HG02678 (cell line): Measurements from ENCODE around the gene ZNF385C.
A peak's percentile ranks its signal among the peaks of the same experiment; 100 is the strongest.

Experiments used
- ATAC-seq: cut with Tn5 transposase; IDR thresholded peaks from one replicate; pipeline ENCODE4 v1.9.1; 2021; ENCODE audit warnings: mild to moderate bottlenecking, moderate library complexity; ENCODE audit not compliant: unreplicated experiment

The ZNF385C gene

GRCh38 chr17:42110301-42111264, 12.3 kb upstream of the ZNF385C start:
- no peak for ATAC-seq

- no peak for ATAC-seq
These were observed 10.8 kb upstream of the ZNF385C start for GRCh38 chr17:42109086-42109485.

GRCh38 chr17:42107597-42108576, 9.6 kb upstream of the ZNF385C start:
- ATAC-seq = peak; percentile 42

GRCh38 chr17:42107124-42107523, 8.9 kb upstream of the ZNF385C start:
- ATAC-seq = no peak

GRCh38 chr17:42106009-42106408, 7.7 kb upstream of the ZNF385C start:
- ATAC-seq = no peak

- ATAC-seq = no peak
These were observed 6.0 kb upstream of the ZNF385C start for GRCh38 chr17:42104264-42104663.

- no peak for ATAC-seq
These were observed 5.1 kb upstream of the ZNF385C start for GRCh38 chr17:42103221-42103954.

- no peak for ATAC-seq
These were observed 3.4 kb upstream of the ZNF385C start for GRCh38 chr17:42101513-42102292.

- no peak for ATAC-seq
These were observed 592 bp upstream of the ZNF385C start for GRCh38 chr17:42098730-42099399.

- ATAC-seq = no peak
These were observed 1.7 kb downstream of the ZNF385C start for GRCh38 chr17:42096360-42097111.

- no peak for ATAC-seq
These were observed 3.8 kb downstream of the ZNF385C start for GRCh38 chr17:42094375-42095069.

- no peak for ATAC-seq
These were observed 5.3 kb downstream of the ZNF385C start for GRCh38 chr17:42092939-42093338.

- ATAC-seq = no peak
These were observed 7.1 kb downstream of the ZNF385C start for GRCh38 chr17:42090964-42091790.

GRCh38 chr17:42088736-42089135, 9.5 kb downstream of the ZNF385C start:
- ATAC-seq = no peak

GRCh38 chr17:42087736-42088705, 10.3 kb downstream of the ZNF385C start:
- no peak for ATAC-seq

GRCh38 chr17:42087042-42087701, 11.1 kb downstream of the ZNF385C start:
- no peak for ATAC-seq
